ACHN (cell line): ENCODE results near the gene AQP12A.
"Not testable (repeated sequence)": the region's sequence is repeated elsewhere in the genome, so short reads cannot be mapped to it uniquely, and the experiment has no call there.

ENCODE experiments used
- DNase-seq: peaks from one replicate; pipeline ENCODE4 v3.0.0-alpha.2; 2015
- in situ Hi-C: cut with HindIII; loops from 2 replicates; pipeline ENCODE4 v1.10.0; 2017; ENCODE audit warnings: low sequenced_read_pairs, low pct_ligation_motif_present, low pct_unique_long_range_greater_than_20kb

AQP12A gene

GRCh38 chr2:240683980-240684728, 7.5 kb upstream of the AQP12A start:
- not testable (repeated sequence) for DNase-seq

GRCh38 chr2:240685771-240686371, 5.8 kb upstream of the AQP12A start:
- DNase-seq, result no peak
- in situ Hi-C loops, result no loop called here

More at GRCh38 chr2:240683980-240684728, 7.5 kb upstream of the AQP12A start:
- in situ Hi-C loops, result not testable (repeated sequence)

GRCh38 chr2:240686460-240686859, 5.2 kb upstream of the AQP12A start:
- in situ Hi-C loops, result no loop called here
- no peak for DNase-seq

GRCh38 chr2:240687045-240687740, 4.5 kb upstream of the AQP12A start:
- in situ Hi-C loops, result no loop called here
- DNase-seq, result no peak

- no peak for DNase-seq
- in situ Hi-C loops, result no loop called here
Observed at GRCh38 chr2:240687741-240688552, 3.7 kb upstream of the AQP12A start.

GRCh38 chr2:240688553-240688919, 3.1 kb upstream of the AQP12A start:
- in situ Hi-C loops, result no loop called here
- no peak for DNase-seq

- DNase-seq, result no peak
- in situ Hi-C loops, result no loop called here
Observed at GRCh38 chr2:240689975-240690374, 1.7 kb upstream of the AQP12A start.

- in situ Hi-C loops, DNase-seq: not testable (repeated sequence)
Observed at GRCh38 chr2:240690421-240691074, 1.1 kb upstream of the AQP12A start.

GRCh38 chr2:240691075-240691427, 615 bp upstream of the AQP12A start:
- DNase-seq, in situ Hi-C loops: not testable (repeated sequence)

- DNase-seq, in situ Hi-C loops: not testable (repeated sequence)
Observed at GRCh38 chr2:240692583-240693561, 1.2 kb downstream of the AQP12A start.

- DNase-seq, in situ Hi-C loops: not testable (repeated sequence)
Observed at GRCh38 chr2:240694304-240694703, 2.6 kb downstream of the AQP12A start.

- in situ Hi-C loops, DNase-seq: not testable (repeated sequence)
Observed at GRCh38 chr2:240695593-240695992, 3.9 kb downstream of the AQP12A start.

- in situ Hi-C loops, DNase-seq: not testable (repeated sequence)
Observed at GRCh38 chr2:240696469-240696868, 4.8 kb downstream of the AQP12A start.

- DNase-seq, in situ Hi-C loops: not testable (repeated sequence)
Observed at GRCh38 chr2:240698852-240699561, 7.3 kb downstream of the AQP12A start.

GRCh38 chr2:240699835-240700234, 8.2 kb downstream of the AQP12A start:
- in situ Hi-C loops, DNase-seq: not testable (repeated sequence)

- DNase-seq, in situ Hi-C loops: not testable (repeated sequence)
Observed at GRCh38 chr2:240700616-240701015, 8.9 kb downstream of the AQP12A start.
